A673 (cell line): ENCODE measurements around the gene DIAPH1.

Experiments
- CTCF ChIP-seq: fragments of 300-800, 200-600 bp; sonication (generic); conservative IDR thresholded peaks from 2 replicates; pipeline ENCODE4 v1.5.1; 2017; ENCODE audit warnings: low read depth, mild to moderate bottlenecking, antibody characterized with exemption, low read length, moderate library complexity, mixed read lengths
- EZH2 ChIP-seq: fragments of 200-600 bp; sonication (generic); IDR thresholded peaks from 2 replicates; pipeline ENCODE4 v1.6.1; 2017; ENCODE audit warnings: borderline replicate concordance, low read depth, mild to moderate bottlenecking, mixed read lengths, antibody characterized with exemption, low read length; ENCODE audit not compliant: poor library complexity, severe bottlenecking

DNA sequence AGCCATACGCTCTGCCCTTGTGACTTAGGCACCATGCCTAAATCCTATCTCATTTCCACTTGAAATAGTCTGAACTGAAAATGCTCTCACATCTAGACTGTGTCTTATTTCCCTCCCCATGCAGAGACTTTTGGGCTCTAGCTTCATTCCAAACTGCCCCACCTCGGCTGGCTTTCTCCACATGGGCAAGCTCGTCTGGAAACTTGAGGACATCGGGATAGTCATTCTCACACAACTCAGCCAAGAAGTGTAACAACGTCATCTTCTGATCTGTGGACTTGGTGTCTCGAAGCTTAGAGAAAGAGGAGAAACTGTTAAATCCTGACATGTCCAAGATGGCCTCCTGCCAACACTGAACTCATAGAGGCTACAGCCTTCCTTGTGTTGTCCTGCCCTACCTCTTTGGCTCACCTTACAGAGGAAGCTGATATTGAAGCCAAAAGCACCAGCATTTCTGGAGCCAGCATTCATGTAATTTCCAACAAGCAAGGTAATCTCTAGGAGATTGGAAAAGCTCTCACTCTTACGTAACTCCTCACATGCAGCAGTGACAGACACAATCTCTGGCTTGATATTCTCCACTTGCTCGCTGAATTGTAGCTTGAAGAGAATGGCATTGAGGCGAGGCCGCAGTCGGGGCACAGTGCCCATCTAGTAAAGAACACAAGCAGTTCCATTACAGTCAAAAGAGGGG, 90.4 kb downstream of the DIAPH1 start:
- TF ChIP-seq CTCF (no peak), EZH2 (no peak)
